Measurements from ENCODE around the gene SF3A2.

SF3A2 gene

DNA sequence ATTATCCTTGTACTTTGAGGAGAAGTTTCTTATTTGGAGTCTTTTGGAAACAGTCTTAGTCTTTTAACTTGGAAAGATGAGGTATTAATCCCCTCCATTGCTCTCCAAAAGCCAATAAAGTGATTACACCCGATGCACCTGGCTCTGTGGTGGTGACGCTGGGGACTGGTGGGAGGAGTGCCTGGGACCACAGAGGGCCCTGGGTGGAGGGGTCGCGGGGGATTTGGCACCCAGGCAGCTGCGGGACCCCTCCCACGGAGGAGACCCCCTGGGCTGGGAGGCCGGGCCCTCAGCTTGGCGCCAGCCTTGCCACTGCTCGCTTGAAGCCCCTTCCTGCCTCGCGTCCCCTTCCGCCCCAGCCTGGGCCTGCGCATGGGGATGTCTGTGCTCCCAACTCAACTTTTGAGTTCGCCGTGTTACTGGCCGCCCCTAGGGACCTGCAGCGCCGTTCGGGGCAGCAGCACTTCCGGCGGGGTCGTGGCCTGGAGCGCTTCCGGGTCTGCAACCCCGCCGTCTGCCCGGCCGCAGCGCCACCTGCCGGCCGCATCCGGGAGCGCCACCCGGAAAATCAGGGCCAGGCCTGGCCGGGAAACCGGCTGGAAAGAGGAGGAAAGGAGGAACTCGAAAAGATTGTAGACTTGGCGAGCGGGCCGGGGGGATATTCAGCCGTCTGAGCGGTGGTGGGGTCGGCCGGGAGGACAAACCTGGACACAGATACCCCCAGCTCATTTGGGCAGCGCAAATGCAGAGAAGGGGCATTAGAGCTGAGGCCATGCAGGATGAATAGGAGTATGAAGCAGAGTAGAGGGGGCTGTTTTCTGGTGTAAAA is 36.9 kb downstream of the SF3A2 start (continued):
- TF ChIP-seq, protein P1, sequence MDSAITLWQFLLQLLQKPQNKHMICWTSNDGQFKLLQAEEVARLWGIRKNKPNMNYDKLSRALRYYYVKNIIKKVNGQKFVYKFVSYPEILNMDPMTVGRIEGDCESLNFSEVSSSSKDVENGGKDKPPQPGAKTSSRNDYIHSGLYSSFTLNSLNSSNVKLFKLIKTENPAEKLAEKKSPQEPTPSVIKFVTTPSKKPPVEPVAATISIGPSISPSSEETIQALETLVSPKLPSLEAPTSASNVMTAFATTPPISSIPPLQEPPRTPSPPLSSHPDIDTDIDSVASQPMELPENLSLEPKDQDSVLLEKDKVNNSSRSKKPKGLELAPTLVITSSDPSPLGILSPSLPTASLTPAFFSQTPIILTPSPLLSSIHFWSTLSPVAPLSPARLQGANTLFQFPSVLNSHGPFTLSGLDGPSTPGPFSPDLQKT (IDR thresholded peaks at IDR 0.05; ENCODE audit: borderline replicate concordance, low read depth, low read length), result no peak
- TF ChIP-seq, protein P2, sequence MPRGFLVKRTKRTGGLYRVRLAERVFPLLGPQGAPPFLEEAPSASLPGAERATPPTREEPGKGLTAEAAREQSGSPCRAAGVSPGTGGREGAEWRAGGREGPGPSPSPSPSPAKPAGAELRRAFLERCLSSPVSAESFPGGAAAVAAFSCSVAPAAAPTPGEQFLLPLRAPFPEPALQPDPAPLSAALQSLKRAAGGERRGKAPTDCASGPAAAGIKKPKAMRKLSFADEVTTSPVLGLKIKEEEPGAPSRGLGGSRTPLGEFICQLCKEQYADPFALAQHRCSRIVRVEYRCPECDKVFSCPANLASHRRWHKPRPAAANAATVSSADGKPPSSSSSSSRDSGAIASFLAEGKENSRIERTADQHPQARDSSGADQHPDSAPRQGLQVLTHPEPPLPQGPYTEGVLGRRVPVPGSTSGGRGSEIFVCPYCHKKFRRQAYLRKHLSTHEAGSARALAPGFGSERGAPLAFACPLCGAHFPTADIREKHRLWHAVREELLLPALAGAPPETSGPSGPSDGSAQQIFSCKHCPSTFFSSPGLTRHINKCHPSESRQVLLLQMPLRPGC (tag by site-specific recombination; IDR thresholded peaks at IDR 0.05), result peak; percentile 72; the same call in 1 of the 2 replicates
- peak; percentile 71 for TF ChIP-seq KLF16 (tag by site-specific recombination; IDR thresholded peaks at IDR 0.05)
- TF ChIP-seq GFI1B (tag by site-specific recombination; IDR thresholded peaks at IDR 0.05), result peak; percentile 7; the same call in 1 of the 2 replicates
- TF ChIP-seq ZNF571 (tag by site-specific recombination; IDR thresholded peaks at IDR 0.05), result no peak
- peak; percentile 38 for TF ChIP-seq ZNF654 (tag by site-specific recombination; IDR thresholded peaks at IDR 0.05; ENCODE audit: low read depth)
- peak; percentile 45 for TF ChIP-seq WT1 (tag by site-specific recombination; IDR thresholded peaks at IDR 0.05)
- TF ChIP-seq ZNF423 (tag by site-specific recombination; IDR thresholded peaks at IDR 0.05), result peak; percentile 94
- TF ChIP-seq, protein P3, sequence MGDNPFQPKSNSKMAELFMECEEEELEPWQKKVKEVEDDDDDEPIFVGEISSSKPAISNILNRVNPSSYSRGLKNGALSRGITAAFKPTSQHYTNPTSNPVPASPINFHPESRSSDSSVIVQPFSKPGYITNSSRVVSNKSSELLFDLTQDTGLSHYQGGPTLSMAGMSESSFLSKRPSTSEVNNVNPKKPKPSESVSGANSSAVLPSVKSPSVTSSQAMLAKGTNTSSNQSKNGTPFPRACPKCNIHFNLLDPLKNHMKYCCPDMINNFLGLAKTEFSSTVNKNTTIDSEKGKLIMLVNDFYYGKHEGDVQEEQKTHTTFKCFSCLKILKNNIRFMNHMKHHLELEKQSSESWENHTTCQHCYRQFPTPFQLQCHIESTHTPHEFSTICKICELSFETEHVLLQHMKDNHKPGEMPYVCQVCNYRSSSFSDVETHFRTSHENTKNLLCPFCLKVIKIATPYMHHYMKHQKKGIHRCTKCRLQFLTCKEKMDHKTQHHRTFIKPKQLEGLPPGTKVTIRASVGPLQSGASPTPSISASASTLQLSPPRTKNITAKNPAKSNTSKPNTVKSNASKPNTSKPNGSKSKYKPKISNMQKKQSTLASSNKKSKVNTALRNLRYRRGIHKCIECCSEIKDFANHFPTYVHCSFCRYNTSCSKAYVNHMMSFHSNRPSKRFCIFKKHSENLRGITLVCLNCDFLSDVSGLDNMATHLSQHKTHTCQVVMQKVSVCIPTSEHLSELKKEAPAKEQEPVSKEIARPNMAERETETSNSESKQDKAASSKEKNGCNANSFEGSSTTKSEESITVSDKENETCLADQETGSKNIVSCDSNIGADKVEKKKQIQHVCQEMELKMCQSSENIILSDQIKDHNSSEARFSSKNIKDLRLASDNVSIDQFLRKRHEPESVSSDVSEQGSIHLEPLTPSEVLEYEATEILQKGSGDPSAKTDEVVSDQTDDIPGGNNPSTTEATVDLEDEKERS (tag by site-specific recombination; IDR thresholded peaks at IDR 0.05), result no peak
- TF ChIP-seq, protein P4, sequence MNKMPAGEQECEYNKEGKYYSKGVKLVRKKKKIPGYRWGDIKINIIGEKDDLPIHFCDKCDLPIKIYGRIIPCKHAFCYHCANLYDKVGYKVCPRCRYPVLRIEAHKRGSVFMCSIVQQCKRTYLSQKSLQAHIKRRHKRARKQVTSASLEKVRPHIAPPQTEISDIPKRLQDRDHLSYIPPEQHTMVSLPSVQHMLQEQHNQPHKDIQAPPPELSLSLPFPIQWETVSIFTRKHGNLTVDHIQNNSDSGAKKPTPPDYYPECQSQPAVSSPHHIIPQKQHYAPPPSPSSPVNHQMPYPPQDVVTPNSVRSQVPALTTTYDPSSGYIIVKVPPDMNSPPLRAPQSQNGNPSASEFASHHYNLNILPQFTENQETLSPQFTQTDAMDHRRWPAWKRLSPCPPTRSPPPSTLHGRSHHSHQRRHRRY (tag by site-specific recombination; IDR thresholded peaks at IDR 0.05), result no peak
- peak; percentile 47; the same call in 1 of the 2 replicates for TF ChIP-seq KLF7 (tag by site-specific recombination; IDR thresholded peaks at IDR 0.05; ENCODE audit: borderline replicate concordance)
- TF ChIP-seq ZBTB48 (tag by site-specific recombination; IDR thresholded peaks at IDR 0.05), result peak; percentile 97
- TF ChIP-seq, protein P5, sequence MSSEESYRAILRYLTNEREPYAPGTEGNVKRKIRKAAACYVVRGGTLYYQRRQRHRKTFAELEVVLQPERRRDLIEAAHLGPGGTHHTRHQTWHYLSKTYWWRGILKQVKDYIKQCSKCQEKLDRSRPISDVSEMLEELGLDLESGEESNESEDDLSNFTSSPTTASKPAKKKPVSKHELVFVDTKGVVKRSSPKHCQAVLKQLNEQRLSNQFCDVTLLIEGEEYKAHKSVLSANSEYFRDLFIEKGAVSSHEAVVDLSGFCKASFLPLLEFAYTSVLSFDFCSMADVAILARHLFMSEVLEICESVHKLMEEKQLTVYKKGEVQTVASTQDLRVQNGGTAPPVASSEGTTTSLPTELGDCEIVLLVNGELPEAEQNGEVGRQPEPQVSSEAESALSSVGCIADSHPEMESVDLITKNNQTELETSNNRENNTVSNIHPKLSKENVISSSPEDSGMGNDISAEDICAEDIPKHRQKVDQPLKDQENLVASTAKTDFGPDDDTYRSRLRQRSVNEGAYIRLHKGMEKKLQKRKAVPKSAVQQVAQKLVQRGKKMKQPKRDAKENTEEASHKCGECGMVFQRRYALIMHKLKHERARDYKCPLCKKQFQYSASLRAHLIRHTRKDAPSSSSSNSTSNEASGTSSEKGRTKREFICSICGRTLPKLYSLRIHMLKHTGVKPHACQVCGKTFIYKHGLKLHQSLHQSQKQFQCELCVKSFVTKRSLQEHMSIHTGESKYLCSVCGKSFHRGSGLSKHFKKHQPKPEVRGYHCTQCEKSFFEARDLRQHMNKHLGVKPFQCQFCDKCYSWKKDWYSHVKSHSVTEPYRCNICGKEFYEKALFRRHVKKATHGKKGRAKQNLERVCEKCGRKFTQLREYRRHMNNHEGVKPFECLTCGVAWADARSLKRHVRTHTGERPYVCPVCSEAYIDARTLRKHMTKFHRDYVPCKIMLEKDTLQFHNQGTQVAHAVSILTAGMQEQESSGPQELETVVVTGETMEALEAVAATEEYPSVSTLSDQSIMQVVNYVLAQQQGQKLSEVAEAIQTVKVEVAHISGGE (tag by site-specific recombination; conservative IDR thresholded peaks at IDR 0.05; ENCODE audit: low read depth), result peak; percentile 98
- 0 out of 2 replicates have a peak, but pooled peaks have one; percentile 29 for TF ChIP-seq ZNF10 (tag by site-specific recombination; IDR thresholded peaks at IDR 0.05)
- TF ChIP-seq ZNF837 (tag by site-specific recombination; IDR thresholded peaks at IDR 0.05), result no peak
- TF ChIP-seq ZBTB21 (tag by site-specific recombination; IDR thresholded peaks at IDR 0.05), result no peak
- TF ChIP-seq ZNF621 (tag by site-specific recombination; IDR thresholded peaks at IDR 0.05), result no peak
- TF ChIP-seq, protein P6, sequence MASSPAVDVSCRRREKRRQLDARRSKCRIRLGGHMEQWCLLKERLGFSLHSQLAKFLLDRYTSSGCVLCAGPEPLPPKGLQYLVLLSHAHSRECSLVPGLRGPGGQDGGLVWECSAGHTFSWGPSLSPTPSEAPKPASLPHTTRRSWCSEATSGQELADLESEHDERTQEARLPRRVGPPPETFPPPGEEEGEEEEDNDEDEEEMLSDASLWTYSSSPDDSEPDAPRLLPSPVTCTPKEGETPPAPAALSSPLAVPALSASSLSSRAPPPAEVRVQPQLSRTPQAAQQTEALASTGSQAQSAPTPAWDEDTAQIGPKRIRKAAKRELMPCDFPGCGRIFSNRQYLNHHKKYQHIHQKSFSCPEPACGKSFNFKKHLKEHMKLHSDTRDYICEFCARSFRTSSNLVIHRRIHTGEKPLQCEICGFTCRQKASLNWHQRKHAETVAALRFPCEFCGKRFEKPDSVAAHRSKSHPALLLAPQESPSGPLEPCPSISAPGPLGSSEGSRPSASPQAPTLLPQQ (tag by site-specific recombination; IDR thresholded peaks at IDR 0.05), result peak; percentile 77
- TF ChIP-seq ZNF157 (tag by site-specific recombination; IDR thresholded peaks at IDR 0.05), result no peak
- TF ChIP-seq ZNF394 (tag by site-specific recombination; IDR thresholded peaks at IDR 0.05; ENCODE audit: borderline replicate concordance), result peak; percentile 60; the same call in 1 of the 2 replicates
- no peak for TF ChIP-seq ZNF404 (tag by site-specific recombination; IDR thresholded peaks at IDR 0.05)
- TF ChIP-seq ZNF202 (tag by site-specific recombination; IDR thresholded peaks at IDR 0.05; ENCODE audit: borderline replicate concordance), result no peak
- TF ChIP-seq, protein P7, sequence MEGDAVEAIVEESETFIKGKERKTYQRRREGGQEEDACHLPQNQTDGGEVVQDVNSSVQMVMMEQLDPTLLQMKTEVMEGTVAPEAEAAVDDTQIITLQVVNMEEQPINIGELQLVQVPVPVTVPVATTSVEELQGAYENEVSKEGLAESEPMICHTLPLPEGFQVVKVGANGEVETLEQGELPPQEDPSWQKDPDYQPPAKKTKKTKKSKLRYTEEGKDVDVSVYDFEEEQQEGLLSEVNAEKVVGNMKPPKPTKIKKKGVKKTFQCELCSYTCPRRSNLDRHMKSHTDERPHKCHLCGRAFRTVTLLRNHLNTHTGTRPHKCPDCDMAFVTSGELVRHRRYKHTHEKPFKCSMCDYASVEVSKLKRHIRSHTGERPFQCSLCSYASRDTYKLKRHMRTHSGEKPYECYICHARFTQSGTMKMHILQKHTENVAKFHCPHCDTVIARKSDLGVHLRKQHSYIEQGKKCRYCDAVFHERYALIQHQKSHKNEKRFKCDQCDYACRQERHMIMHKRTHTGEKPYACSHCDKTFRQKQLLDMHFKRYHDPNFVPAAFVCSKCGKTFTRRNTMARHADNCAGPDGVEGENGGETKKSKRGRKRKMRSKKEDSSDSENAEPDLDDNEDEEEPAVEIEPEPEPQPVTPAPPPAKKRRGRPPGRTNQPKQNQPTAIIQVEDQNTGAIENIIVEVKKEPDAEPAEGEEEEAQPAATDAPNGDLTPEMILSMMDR (tag by site-specific recombination; IDR thresholded peaks at IDR 0.05), result peak; percentile 99
- TF ChIP-seq KLF1 (tag by site-specific recombination; IDR thresholded peaks at IDR 0.05), result peak; percentile 65
- TF ChIP-seq ZNF529 (tag by site-specific recombination; IDR thresholded peaks at IDR 0.05; ENCODE audit: insufficient replicate concordance), result no peak
